GM12892 (cell line): ENCODE data around the gene BEX5.
"Not testable (repeated sequence)": the region's sequence is repeated elsewhere in the genome, so short reads cannot be mapped to it uniquely, and the experiment has no call there.

Experiments used
- POLR2A ChIP-seq: IDR thresholded peaks from 2 replicates; pipeline ENCODE4 v1.6.1; 2011; ENCODE audit warnings: low read depth, low read length, control low read depth
- POLR2AphosphoS5 ChIP-seq: IDR thresholded peaks from 2 replicates; pipeline ENCODE4 v1.6.1; 2011; ENCODE audit warnings: low read depth, low read length, control low read depth
- TAF1 ChIP-seq: IDR thresholded peaks from 2 replicates; pipeline ENCODE4 v1.6.1; 2011; ENCODE audit warnings: low read depth, mild to moderate bottlenecking, control low read depth, low read length, borderline replicate concordance

DNA sequence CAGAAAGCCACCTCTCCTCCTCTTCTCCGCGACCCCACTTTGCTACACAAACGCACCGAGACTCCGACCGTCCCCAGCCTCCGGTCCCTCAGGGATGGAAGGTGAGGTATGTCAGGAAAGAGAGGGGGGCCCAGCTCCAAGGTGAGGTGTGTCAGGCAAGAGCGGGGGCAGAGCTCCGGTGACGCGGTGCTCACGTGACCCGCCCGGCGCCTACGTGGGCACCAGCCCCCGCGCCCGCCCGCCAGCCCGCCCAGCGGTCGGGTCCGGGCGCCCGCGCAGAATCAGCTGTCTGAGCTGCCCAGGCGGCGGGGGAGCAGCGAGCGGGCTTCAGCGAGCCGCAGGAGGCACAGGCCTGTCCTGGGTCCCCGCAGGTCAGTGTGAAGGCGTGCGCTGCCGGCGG, 30.3 kb downstream of the BEX5 start, which contains the start of gene TCEAL2:
- not testable (repeated sequence) for TF ChIP-seq POLR2A, TAF1, POLR2AphosphoS5
